GM19438 (cell line): ENCODE data around the gene CEP350.
"Not testable (repeated sequence)": the region's sequence is repeated elsewhere in the genome, so short reads cannot be mapped to it uniquely, and the experiment has no call there.

Experiments used
- ATAC-seq: cut with Tn5 transposase; IDR thresholded peaks from one replicate; pipeline ENCODE4 v1.9.1; 2021; ENCODE audit warnings: low read depth; ENCODE audit not compliant: unreplicated experiment

The CEP350 gene

DNA sequence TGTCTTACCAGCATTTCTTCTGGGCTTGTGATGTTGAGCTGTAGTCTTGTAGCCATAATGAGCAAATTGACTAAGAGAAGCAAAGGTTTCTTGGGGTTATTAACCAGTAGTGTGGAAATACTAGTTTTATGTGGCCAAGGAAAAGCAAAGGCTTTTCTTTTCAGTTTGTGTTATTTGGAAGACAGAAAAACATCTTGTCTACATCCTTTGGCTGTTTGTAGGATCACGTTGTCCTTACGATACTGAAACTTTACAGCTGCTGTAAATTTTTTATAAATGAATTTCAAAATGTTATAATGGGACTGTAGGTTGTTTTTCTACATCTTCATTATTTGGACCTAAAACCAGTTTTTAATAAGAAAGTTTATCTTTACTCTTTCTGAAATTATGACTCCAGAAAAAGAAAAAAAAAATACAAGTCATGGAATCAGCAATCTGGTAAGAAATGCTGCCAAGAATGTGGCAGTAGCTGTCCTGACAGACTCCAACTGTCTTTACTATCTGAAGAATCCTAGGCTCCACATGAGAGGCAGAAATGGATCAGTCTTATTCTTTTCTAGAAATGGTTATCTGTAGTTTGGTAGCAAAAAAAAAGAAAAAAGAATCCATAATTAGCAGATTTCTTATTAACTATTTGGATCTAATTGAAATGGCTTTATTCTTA, 158.5 kb downstream of the CEP350 start:
- no peak for ATAC-seq

DNA sequence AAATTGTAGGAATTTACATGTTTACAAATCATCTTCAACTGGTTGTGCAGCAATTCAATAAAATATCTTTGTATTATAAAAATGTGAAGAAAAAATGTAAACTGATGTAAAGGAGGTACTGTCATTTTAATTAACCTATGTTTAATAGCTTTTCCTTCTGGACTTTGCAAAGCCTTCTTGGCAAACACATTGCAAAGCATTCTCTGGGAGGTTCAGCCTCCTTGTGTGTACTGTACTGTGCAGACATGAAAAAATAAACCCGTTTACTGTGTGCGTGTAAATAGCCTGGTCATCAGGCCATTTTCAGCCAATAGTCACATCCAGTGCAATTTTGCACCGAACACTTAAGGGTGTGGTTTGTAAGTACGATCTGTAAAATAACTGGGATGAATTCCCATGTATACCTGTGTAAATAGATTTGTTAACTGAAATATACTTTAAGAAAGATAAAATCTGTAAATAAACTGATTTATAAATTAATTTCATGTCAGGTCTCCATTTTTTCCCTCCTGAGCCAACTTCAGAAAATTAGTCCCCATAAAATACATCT, 159.9 kb downstream of the CEP350 start:
- ATAC-seq, result no peak

DNA sequence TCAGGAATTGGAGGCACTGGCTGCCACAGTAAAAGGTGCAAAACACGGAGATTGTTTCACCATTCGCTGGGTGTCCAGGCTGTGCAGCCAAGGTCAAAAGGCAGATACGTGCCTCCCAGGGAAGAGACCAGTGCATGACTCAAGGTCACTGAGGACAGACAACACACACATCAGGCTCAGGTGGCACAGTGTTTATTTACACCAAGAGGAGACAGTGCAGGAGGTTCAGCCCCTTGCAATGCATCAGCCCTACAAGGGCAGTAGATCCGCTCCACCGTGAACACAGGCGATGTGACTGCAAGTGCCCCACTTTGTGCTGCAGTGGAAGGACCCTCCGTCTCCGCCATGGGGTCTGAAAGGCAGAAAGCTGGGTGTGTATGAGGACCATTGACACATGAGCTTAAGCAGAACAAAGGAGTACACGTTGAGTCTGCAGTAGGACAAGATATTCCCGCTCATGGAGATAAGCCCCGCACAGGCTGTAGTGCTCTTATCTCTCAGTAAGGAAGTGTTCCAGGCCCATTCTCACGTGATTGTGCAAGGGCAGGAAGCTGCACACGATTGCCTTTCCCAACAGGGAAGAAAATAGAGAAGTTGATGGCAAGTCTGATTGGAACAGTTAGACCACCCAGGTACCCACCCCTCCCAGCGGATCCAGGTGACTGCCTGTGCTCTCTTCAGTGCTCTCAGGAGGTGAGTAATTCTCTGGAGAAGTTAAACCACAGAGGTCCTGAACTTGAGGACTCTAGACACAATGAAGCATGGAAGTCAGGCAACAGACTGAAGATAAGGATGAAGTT, 162.6 kb downstream of the CEP350 start:
- no peak for ATAC-seq

DNA sequence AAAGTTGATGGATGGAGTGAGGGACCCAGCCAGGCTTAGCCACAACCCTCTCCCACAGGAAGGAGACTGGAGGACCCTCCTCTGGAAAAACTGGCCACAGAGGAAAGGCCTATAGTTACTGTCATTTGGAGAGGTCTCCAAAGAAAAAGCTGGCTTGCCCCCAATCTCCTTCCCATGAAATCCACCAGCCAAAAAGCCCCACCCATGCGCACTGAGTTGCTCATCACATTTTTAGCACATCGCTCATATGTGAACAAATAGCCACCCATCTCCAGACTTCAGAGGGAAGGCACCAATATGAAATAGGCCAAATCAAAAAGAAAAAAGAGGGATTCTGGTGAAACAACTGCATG, 163.1 kb downstream of the CEP350 start:
- ATAC-seq, result no peak

DNA sequence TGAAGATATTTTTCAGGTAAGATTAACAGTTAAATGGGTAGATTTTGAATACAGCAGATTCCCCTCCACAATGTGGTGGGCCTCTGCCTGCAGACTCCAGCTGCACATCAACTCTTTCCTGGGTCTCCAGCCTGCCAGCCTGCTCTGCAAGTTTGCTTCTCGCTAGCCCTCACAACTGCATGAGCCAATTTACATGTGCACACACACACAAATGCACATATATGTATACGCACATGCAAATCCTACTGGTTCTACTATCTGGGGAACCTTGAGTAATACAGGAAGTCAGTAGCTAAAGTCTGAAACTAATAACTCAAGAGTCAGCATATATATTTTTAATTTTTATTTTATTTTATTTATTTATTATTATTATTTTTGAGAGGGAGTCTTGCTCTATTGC, 165.2 kb downstream of the CEP350 start:
- no peak for ATAC-seq

DNA sequence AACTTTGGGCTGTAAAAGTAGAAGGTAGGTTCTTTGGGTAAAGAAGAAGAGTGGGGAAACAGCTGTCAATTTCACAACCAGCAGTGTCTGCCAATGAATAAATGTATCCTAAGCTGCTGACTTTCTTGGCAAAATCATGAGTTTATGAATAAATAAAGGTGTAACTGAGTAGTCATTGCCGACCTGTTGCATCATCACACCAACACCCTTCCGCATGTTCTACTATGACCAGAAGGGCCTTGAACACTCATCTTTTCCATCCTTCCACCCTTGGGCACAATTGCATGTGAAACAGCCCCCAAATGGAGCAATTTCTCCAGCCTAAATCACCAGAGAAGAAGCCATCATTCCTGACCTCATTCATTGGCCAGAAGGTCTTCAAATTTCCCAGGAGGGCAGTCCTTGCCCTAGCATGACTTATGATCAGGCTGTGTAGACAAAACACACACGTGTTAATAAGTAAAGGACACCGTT, 168.9 kb downstream of the CEP350 start:
- no peak for ATAC-seq

DNA sequence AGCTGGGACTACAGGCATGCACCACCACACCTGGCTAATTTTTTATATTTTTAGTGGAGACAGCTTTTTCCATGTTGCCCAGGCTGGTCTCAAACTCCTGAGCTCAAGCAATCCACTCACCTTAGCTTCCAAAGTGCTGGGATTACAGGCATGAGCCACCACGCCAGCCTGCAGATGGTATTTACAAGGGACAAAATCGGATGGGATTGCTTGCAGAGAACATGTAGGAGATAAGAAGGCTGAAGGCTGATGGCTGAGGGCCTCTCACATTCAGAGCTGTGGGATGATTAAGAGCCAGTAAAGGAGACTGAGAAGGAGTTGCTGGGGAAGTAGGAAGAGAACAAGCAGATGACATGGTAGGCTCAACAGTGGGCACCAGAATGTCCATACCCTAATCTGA, 176.0 kb downstream of the CEP350 start:
- no peak for ATAC-seq

DNA sequence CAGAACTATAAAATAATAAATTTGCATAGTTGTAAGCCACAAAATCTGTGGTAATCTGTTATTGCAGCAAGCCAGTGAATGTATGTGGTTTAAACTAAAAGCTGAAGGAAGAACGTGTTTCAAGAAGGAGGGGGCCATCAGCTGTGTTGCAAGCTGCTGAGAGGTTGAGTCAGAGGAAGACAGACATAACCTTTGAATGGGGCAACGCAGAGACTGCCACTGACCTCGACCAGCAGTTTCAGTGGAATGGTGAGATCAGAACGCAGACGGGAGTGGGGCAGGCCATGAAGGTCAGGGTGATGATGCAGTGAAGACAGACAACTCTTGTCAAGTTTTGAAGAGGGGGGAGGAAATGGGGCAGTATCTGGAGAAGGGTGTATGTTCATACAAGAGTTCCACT, 176.9 kb downstream of the CEP350 start:
- ATAC-seq, result no peak

DNA sequence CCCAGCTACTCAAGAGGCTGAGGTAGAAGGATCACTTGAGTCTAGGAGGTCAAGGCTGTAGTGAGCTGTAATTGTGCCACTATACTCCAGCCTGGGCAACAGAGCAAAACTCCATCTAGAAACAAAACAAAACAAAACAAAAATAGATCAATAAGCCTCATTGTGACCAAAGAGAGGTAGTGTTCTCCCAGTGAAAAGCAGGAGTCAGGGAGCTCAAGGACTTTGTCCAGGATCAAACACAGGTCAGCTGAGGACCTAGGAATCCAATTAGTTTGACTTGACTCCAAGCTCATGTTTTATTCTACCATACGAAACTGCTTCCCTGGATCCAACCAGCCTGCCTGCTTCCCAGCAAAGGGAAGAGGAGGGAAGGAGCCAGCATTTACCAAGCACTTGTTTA, 178.6 kb downstream of the CEP350 start:
- no peak for ATAC-seq

DNA sequence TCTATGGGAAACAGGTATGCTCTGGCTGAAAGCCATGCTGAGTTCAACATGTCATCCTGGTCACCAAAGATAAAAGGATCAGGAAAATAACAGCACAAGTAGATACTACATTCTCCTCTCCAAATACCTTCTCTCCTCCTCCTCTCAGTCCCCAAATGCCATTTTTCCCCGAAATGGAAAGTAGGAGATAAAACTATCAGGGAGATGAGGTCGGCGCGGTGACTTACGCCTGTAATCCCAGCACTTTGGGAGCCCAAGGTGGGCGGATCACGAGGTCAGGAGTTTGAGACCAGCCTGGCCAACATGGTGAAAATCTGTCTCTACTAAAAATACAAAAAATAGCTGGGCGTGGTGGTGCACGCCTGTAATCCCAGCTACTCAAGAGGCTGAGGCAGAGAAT, 179.1 kb downstream of the CEP350 start:
- ATAC-seq, result not testable (repeated sequence)

DNA sequence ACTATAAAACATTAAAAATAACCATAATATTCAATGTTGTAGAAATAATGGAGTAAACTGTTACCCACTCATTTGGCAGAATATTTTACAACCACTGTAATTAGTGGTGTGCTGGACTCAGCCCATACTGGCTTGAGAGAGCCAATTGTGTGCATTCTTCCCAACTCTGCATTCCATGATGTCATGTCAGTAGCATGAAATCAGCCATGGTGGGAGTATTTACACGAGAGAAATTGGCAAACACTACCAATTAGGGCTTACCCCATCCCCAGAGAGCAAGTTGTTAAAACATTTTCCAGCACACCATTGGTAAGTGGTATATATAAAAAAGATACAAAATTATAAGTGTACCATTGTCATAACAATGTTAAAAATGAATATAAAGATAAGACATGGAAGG, 180.9 kb downstream of the CEP350 start:
- ATAC-seq, result no peak

DNA sequence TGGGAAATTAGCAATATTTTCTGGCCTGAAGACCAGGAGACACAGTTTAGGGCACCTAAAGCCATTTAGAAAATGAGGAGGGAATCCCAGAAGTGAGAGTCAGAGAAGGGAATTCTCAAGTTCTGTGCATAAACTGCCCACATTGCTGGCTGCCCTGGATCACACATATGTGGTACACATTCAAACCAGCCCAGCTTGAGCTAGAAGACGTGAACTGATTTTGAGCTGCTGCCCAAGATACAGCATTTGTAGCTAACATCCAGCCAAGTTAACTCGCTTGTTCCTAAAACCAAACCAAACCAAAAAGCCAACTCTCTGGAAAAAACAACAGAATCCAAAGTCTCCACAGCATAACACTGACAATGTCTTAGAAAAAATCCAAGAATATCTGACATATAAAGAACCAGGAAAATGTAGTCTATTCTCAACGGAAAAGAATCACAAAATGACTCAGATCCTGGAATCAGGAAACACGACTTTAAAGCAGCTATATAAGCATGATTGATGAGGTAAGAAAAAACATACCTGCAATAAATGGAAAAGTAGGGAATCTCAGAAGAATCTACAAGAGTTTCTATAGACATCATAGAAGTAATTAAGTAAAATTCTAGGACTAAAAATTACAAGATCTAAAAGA, 181.8 kb downstream of the CEP350 start:
- no peak for ATAC-seq

DNA sequence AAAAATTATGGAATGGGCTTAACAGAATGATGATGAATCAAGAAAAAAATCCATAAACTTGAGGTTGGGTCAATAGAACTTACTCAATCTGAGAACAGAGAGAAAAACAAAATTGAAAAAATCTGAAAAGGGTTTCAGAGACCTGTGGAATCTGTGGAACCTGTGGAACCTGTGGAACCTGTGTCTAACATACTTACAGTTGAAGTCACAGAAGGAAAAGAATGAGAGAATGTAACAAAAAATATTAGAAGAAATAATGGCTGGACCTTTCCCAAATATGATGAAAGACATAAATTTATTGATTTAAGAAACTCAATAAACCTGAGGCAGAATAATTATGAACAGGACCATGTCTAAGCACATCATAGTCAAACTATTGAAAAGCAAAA, 182.4 kb downstream of the CEP350 start:
- no peak for ATAC-seq

DNA sequence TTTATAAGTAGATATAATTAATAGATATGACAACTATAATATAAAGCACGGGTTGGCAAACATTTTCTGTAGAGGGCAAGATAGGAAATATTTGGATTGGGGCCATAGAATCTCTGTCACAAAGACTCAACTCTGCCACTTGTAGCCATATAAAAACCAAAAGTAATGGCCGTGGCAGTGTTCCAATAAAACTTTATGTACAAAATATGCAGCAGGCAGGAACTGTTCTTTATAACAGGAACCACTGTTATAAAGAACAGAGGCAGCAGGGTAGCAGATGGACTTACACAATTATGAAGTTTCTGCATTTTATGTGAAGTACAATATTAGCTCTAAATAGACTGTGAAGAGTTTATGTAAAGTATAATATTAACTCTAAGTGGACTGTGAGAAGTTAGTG, 183.2 kb downstream of the CEP350 start:
- no peak for ATAC-seq

DNA sequence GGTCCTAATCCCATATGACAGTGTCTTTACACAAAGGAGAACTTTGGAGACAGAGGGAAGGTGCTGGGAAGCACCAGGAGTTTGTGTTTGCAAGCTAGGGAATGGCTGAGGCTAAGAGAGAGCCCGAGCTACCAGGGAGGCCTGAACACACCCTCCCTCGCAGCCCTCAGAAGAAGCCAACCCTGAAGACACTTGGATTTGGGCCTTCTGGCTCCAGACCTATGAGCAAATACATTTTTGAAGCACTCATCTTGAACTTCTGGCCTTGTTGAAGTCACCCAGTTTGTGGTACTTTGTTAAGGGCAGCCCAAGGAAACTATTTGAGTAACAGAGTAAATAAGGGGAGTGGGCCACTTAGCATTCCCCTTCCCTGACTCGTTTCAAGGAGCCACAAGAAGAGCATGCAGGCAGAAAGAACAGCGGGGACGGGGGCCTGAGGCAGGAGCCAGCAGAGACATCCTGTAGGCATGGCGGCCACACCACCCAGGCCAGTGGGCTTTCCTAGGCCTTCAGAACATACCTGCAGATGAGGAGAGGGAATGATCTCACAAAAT, 186.8 kb downstream of the CEP350 start:
- no peak for ATAC-seq

DNA sequence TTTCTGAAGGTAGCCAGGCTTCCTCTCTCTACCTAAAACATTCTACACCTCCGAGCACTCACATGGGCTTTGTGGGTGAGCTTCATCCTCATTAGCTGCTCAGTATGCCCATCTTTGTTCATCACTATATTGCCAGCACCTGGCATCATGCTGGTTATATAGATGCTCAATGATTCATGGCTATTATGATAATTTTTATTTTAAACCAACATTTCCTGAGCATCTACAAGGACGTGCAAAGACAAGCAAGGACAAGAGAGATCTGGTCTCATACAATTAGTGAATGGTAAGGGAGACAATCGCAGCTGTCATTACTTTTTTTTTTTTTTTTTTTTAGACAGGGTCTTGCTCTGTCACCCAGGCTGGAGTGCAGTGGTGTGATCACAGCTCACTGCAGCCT, 188.7 kb downstream of the CEP350 start:
- no peak for ATAC-seq

DNA sequence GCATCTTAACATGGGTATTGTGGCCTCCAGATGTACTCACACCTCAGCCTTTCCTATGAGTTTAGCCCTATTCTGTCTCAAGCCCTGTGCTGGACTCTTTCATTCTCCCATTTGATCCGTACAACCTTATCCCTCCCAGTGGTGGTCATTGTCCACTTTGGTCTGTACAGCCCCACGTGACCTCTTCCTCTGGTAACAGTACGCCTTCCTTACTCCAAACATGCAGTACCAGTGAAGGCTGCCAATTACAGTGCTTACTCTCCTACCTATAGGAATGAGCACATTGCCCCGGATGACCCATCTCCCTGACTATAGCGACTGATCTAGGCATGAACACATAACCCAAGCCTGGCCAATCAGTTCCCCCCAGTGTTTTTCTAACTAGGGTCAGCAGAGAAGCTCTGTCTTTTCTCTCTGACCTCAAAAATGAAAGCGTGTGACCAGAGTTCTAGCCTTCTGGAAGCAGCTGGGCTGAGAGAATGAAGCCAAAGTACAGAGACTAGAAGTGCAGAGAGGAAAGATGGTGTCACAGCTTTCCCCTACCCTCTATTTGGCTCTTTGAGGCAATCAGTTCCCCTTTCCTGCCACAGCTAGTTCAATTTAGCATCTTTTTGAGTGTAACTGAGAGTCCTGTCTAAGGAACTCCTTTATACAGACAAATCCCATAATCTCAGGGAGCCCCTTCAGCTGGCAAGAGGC, 190.2 kb downstream of the CEP350 start:
- ATAC-seq, result no peak

DNA sequence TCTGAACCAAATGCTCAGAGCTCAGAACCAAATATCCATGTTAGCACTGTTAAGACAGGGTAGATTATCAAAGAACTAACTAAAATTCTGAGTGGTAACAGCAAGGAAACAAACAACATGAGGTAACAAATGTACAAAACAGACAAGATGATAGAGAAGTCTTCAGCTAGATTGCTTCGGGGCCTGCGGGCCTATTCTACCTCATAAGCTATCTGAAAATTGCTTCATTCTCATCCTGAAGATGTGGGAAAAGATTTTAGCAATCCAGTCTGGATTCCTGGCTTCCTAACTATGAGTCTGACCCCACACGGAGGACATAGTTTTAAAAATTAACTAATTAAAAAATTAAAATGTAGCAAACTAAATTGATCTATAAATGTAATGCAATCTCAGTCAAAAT, 190.8 kb downstream of the CEP350 start:
- ATAC-seq, result no peak

DNA sequence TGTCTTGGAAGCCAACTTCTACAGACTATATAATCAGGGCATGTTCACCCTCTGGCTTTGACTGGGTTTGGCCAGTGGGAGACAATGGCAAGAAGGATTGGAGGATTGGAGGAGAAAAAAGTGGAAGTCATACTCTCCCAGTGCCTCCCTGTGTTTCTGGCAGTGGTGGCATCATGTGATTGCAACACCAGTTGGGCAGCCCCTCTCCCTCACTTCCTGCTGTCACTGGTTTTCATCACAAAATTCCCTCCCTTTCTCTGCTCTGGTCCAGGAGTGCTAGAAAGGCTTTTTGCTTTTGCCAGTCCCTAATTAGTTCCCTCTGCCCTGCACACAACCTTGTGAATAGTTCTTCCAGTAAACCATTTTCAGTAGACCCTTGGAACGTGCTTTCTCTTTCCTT, 196.4 kb downstream of the CEP350 start:
- ATAC-seq, result no peak

DNA sequence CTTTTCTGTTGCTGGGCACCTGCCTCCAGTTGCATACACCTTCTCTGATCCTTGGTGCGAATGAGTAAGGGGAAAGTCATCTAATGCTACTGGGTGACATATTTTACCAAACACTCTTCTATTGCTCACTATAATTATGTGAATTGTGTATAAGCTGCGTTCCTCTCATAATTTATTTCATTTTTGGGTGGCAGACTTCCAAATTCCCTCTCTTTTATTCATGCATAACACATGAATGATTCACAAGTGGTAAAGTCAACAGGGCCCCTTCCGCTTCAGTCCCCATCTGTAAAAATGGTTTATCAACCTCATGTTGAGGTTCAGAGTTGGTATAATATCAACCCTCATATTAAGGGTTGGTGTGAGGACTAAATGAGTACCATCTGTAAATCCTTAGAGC, 196.9 kb downstream of the CEP350 start:
- no peak for ATAC-seq

DNA sequence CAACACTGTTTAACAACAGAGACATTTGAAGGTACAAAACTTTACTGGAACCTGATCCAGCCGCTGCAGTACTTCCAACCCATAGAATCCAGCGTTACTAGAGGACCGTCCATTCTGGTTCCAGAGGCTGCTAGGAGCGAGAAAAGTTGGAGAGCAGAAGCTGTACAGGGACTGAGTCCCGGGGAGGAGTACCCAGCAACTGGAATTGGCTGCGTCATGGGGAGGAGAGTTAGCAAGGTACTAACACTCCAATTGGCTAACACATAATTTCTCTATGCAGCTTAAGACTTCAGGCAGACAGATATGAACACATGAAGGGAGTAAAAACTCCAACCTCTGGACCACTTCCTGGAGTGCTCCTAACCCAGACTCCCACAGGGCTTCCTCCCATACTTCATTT, 198.0 kb downstream of the CEP350 start:
- ATAC-seq, result no peak
